HEK293 (cell line): ENCODE data around the gene SSBP3.

Source experiments
- CTCF ChIA-PET: fragments of 350-600 bp; formaldehyde crosslinking; extraction: SDS; loops from one replicate; lab custom pipeline; 2021; ENCODE audit warnings: antibody characterized with exemption; lab: Yijun Ruan, JAX
- POLR2A ChIA-PET: fragments of 300-600 bp; formaldehyde crosslinking; extraction: SDS; loops from one replicate; lab custom pipeline; 2020; ENCODE audit warnings: antibody characterized with exemption, inconsistent platforms; lab: Yijun Ruan, JAX
- H3K27ac ChIP-seq: fragments of 200-500 bp; sonication (Bioruptor generic); 2 replicates; pipeline ENCODE4 v1.5.1; 2014; ENCODE audit warnings: low read depth, low read length, control low read depth, inconsistent platforms; ENCODE audit errors: extremely low read depth
- H3K36me3 ChIP-seq, 2 experiments: fragments of 200-500 bp in 1 of 2; sonication (Bioruptor generic) in 1 of 2; 1 replicate in 1 of 2; 2 replicates in 1 of 2; pipeline ENCODE4 v1.5.1; 2014 to 2017; ENCODE audit warnings: inconsistent platforms in 2 of 2, low read length in 2 of 2; ENCODE audit not compliant: control insufficient read depth in 2 of 2, insufficient read depth in 1 of 2
- H3K4me1 ChIP-seq: fragments of 200-500 bp; sonication (Bioruptor generic); 2 replicates; pipeline ENCODE4 v1.5.1; 2014; ENCODE audit warnings: mild to moderate bottlenecking, low read length, inconsistent platforms; ENCODE audit not compliant: control insufficient read depth, insufficient read depth
- H3K4me3 ChIP-seq: 2 replicates; pipeline ENCODE4 v1.5.1; 2011; ENCODE audit warnings: low read depth, mild to moderate bottlenecking, control low read depth, low read length, moderate library complexity
- H3K9me3 ChIP-seq: fragments of 200-500 bp; sonication (Bioruptor generic); 2 replicates; pipeline ENCODE4 v1.5.1; 2014; ENCODE audit warnings: low read depth, low read length, inconsistent platforms; ENCODE audit not compliant: control insufficient read depth, insufficient read depth
- IKZF3 ChIP-seq: fragments of 450-650 bp; IDR thresholded peaks from 2 replicates; pipeline ENCODE4 v1.5.0; 2018; ENCODE audit warnings: missing biosample characterization, mild to moderate bottlenecking, missing genetic modification characterization, moderate library complexity
- MZF1 ChIP-seq: fragments of 450-650 bp; formaldehyde crosslinking; IDR thresholded peaks from 2 replicates; pipeline ENCODE4 v1.5.1; 2017; ENCODE audit warnings: missing biosample characterization, missing genetic modification characterization, borderline replicate concordance
- OVOL3 ChIP-seq: fragments of 450-650 bp; formaldehyde crosslinking; IDR thresholded peaks from 2 replicates; pipeline ENCODE4 v1.5.1; 2016; ENCODE audit warnings: missing biosample characterization, missing genetic modification characterization
- RBAK ChIP-seq: fragments of 450-650 bp; formaldehyde crosslinking; IDR thresholded peaks from 2 replicates; pipeline ENCODE4 v1.5.1; 2016; ENCODE audit warnings: missing biosample characterization, missing genetic modification characterization
- ZFP37 ChIP-seq: fragments of 450-650 bp; formaldehyde crosslinking; IDR thresholded peaks from 2 replicates; pipeline ENCODE4 v1.5.1; 2016; ENCODE audit warnings: missing biosample characterization, missing genetic modification characterization
- ZFP41 ChIP-seq: fragments of 450-650 bp; formaldehyde crosslinking; IDR thresholded peaks from 2 replicates; pipeline ENCODE4 v1.5.1; 2016; ENCODE audit warnings: missing biosample characterization, missing genetic modification characterization, borderline replicate concordance
- ZNF10 ChIP-seq: fragments of 450-650 bp; formaldehyde crosslinking; IDR thresholded peaks from 2 replicates; pipeline ENCODE4 v1.5.1; 2017; ENCODE audit warnings: missing biosample characterization, missing genetic modification characterization
- ZNF114 ChIP-seq: fragments of 450-650 bp; formaldehyde crosslinking; IDR thresholded peaks from 2 replicates; pipeline ENCODE4 v1.5.0; 2017; ENCODE audit warnings: missing biosample characterization, missing genetic modification characterization
- ZNF311 ChIP-seq: fragments of 450-650 bp; formaldehyde crosslinking; IDR thresholded peaks from 2 replicates; pipeline ENCODE4 v1.5.1; 2017; ENCODE audit warnings: missing biosample characterization, missing genetic modification characterization, borderline replicate concordance
- ZNF324 ChIP-seq: fragments of 450-650 bp; formaldehyde crosslinking; IDR thresholded peaks from 2 replicates; pipeline ENCODE4 v1.5.1; 2016; ENCODE audit warnings: missing biosample characterization, missing genetic modification characterization
- ZNF423 ChIP-seq: fragments of 450-650 bp; formaldehyde crosslinking; IDR thresholded peaks from 2 replicates; pipeline ENCODE4 v1.5.1; 2016; ENCODE audit warnings: missing biosample characterization, missing genetic modification characterization
- ZNF658 ChIP-seq: fragments of 450-650 bp; formaldehyde crosslinking; IDR thresholded peaks from 2 replicates; pipeline ENCODE4; 2016; ENCODE audit warnings: missing biosample characterization, missing genetic modification characterization
- ZNF664 ChIP-seq: fragments of 450-650 bp; formaldehyde crosslinking; IDR thresholded peaks from 2 replicates; pipeline ENCODE4 v1.5.1; 2016; ENCODE audit warnings: missing biosample characterization, missing genetic modification characterization
- ZNF670 ChIP-seq: fragments of 450-650 bp; formaldehyde crosslinking; IDR thresholded peaks from 2 replicates; pipeline ENCODE4 v1.5.1; 2016; ENCODE audit warnings: missing biosample characterization, missing genetic modification characterization, low read depth
- ZNF701 ChIP-seq: fragments of 450-650 bp; formaldehyde crosslinking; IDR thresholded peaks from 2 replicates; pipeline ENCODE4 v1.5.1; 2016; ENCODE audit warnings: missing biosample characterization, missing genetic modification characterization
- ZNF768 ChIP-seq: fragments of 450-650 bp; formaldehyde crosslinking; IDR thresholded peaks from 2 replicates; pipeline ENCODE4 v1.5.1; 2018; ENCODE audit warnings: missing biosample characterization, mild to moderate bottlenecking, missing genetic modification characterization
- ZNF792 ChIP-seq: fragments of 450-650 bp; formaldehyde crosslinking; IDR thresholded peaks from 2 replicates; pipeline ENCODE4 v1.5.1; 2016; ENCODE audit warnings: missing biosample characterization, missing genetic modification characterization
- TF ChIP-seq, protein P1 (sequence below): fragments of 450-650 bp; formaldehyde crosslinking; IDR thresholded peaks from 2 replicates; pipeline ENCODE4 v1.5.1; 2016; ENCODE audit warnings: missing biosample characterization, missing genetic modification characterization
- TF ChIP-seq, protein P2 (sequence below): fragments of 450-650 bp; formaldehyde crosslinking; IDR thresholded peaks from 2 replicates; pipeline ENCODE4 v1.5.1; 2017; ENCODE audit warnings: missing biosample characterization, missing genetic modification characterization
- TF ChIP-seq, protein P3 (sequence below): IDR thresholded peaks from 2 replicates; pipeline ENCODE4 v1.6.1; 2011; ENCODE audit warnings: mild to moderate bottlenecking, low read depth, low read length, borderline replicate concordance
- TF ChIP-seq, protein P4 (sequence below): fragments of 450-650 bp; formaldehyde crosslinking; IDR thresholded peaks from 2 replicates; pipeline ENCODE4 v1.5.1; 2017; ENCODE audit warnings: missing biosample characterization, missing genetic modification characterization
- TF ChIP-seq, protein P5 (sequence below): fragments of 450-650 bp; formaldehyde crosslinking; IDR thresholded peaks from 2 replicates; pipeline ENCODE4 v1.5.1; 2016; ENCODE audit warnings: missing biosample characterization, missing genetic modification characterization

The SSBP3 gene

DNA sequence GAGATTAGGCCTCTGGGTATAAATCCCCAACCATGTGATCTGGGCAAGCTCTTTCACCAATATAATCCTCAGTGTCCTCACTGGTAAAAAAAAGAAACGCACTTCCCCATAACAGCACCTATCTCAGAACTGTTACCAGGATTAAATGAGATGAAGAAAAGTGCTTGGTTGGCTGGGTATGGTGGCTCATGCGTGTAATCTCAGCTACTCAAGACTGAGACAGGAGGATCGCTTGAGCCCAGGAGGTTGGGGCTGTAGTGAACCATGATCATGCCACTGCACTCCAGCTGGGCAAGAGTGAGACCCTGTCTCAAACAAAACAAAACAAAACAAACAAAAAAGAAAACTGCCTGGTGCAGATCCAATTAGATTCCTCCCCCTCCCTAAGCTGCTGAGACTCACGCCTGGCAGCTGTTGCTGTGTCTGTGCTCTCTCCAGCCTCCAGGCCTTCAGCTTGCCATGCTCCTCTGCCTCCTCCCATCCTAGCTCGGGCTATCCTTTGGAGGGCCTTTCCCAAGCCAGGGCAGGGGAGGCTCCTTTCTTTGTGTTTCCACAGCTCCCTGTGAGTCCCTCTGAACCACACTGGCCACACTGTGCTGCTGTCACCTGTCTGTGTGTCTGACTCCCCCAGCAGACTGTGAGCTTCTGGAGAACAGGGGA is 225.4 kb downstream of the SSBP3 start (continued):
- TF ChIP-seq ZNF658 (tag by site-specific recombination) (no peak), IKZF3 (tag by site-specific recombination) (no peak), OVOL3 (tag by site-specific recombination) (no peak), ZNF114 (no peak), ZNF664 (no peak), ZNF768 (tag by site-specific recombination) (no peak), ZNF324 (tag by site-specific recombination) (no peak), ZNF670 (no peak)
- TF ChIP-seq, protein P1, sequence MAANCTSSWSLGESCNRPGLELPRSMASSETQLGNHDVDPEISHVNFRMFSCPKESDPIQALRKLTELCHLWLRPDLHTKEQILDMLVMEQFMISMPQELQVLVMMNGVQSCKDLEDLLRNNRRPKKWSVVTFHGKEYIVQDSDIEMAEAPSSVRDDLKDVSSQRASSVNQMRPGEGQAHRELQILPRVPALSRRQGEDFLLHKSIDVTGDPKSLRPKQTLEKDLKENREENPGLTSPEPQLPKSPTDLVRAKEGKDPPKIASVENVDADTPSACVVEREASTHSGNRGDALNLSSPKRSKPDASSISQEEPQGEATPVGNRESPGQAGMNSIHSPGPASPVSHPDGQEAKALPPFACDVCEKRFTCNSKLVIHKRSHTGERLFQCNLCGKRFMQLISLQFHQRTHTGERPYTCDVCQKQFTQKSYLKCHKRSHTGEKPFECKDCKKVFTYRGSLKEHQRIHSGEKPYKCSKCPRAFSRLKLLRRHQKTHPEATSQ (tag by site-specific recombination), result no peak
- TF ChIP-seq, protein P2, sequence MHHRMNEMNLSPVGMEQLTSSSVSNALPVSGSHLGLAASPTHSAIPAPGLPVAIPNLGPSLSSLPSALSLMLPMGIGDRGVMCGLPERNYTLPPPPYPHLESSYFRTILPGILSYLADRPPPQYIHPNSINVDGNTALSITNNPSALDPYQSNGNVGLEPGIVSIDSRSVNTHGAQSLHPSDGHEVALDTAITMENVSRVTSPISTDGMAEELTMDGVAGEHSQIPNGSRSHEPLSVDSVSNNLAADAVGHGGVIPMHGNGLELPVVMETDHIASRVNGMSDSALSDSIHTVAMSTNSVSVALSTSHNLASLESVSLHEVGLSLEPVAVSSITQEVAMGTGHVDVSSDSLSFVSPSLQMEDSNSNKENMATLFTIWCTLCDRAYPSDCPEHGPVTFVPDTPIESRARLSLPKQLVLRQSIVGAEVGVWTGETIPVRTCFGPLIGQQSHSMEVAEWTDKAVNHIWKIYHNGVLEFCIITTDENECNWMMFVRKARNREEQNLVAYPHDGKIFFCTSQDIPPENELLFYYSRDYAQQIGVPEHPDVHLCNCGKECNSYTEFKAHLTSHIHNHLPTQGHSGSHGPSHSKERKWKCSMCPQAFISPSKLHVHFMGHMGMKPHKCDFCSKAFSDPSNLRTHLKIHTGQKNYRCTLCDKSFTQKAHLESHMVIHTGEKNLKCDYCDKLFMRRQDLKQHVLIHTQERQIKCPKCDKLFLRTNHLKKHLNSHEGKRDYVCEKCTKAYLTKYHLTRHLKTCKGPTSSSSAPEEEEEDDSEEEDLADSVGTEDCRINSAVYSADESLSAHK (tag by site-specific recombination), result no peak
- TF ChIP-seq, all 188 proteins: peak for 0

DNA sequence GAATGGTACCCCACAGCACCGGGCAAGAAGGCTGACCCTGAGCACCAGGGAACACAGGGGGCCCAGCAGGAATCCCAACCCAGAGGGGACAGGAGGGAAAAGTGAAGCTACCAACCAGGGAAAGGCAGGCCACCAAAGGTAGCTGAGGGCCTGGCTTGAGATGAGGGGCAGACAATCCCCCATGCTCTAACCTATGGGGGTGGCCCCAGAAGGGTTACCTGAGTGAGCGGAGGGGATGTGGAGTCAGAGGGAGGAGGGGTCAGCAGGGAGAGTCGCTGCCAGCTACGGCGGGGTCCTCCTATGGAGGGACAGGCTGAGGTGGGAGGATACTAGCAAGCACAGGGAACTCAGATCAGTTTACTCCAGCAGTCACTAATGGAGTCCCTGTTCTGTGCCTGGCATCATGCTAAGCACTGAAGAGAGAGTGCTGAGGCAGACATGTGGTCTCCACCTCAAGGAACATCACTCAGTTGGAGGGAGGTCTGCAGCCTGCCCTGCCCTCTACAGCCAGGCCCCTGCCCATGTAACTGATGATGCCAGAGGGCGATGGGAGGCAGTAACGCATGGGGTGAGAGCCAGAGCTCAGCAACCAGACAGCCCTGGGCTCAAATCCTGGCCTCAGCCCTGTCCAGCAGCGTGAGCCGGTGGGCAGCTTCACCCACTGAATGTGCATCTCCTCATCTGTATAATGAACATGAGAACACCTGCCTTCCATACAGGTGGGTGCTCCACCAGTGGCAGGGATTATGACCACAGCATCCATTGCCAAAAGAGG is 227.7 kb downstream of the SSBP3 start:
- H3K4me3 ChIP-seq, result no peak overlapping the region
- CTCF ChIA-PET, result interaction anchor here (0.9 kb wide), 1 partner anchor 19 kb away, joined by 4 read pairs; no protein-coding TSS in a partner anchor
- POLR2A ChIA-PET, result no interaction called here
- no peaks in the 10 kb centered on the region for H3K9me3 ChIP-seq
- no peaks in the 10 kb centered on the region for H3K4me1 ChIP-seq
- TF ChIP-seq ZNF423 (tag by site-specific recombination) (no peak), ZNF311 (tag by site-specific recombination) (no peak), ZFP37 (no peak), ZNF792 (tag by site-specific recombination) (no peak), MZF1 (no peak), ZFP41 (tag by site-specific recombination) (no peak), RBAK (tag by site-specific recombination) (no peak), ZNF701 (tag by site-specific recombination) (no peak), ZNF10 (no peak)
- TF ChIP-seq, protein P3, sequence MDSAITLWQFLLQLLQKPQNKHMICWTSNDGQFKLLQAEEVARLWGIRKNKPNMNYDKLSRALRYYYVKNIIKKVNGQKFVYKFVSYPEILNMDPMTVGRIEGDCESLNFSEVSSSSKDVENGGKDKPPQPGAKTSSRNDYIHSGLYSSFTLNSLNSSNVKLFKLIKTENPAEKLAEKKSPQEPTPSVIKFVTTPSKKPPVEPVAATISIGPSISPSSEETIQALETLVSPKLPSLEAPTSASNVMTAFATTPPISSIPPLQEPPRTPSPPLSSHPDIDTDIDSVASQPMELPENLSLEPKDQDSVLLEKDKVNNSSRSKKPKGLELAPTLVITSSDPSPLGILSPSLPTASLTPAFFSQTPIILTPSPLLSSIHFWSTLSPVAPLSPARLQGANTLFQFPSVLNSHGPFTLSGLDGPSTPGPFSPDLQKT, result no peak
- TF ChIP-seq, protein P4, sequence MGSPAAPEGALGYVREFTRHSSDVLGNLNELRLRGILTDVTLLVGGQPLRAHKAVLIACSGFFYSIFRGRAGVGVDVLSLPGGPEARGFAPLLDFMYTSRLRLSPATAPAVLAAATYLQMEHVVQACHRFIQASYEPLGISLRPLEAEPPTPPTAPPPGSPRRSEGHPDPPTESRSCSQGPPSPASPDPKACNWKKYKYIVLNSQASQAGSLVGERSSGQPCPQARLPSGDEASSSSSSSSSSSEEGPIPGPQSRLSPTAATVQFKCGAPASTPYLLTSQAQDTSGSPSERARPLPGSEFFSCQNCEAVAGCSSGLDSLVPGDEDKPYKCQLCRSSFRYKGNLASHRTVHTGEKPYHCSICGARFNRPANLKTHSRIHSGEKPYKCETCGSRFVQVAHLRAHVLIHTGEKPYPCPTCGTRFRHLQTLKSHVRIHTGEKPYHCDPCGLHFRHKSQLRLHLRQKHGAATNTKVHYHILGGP (tag by site-specific recombination), result no peak
- TF ChIP-seq, protein P5, sequence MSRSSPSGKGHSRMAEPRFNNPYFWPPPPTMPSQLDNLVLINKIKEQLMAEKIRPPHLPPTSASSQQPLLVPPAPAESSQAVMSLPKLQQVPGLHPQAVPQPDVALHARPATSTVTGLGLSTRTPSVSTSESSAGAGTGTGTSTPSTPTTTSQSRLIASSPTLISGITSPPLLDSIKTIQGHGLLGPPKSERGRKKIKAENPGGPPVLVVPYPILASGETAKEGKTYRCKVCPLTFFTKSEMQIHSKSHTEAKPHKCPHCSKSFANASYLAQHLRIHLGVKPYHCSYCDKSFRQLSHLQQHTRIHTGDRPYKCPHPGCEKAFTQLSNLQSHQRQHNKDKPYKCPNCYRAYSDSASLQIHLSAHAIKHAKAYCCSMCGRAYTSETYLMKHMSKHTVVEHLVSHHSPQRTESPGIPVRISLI (tag by site-specific recombination), result no peak
- H3K36me3 ChIP-seq, result peaks cover 0 to 56% of the 10 kb centered on the region in 2 experiments; a peak in 1 of 3 replicates
- H3K27ac ChIP-seq, result no peak overlapping the region
